Esophagus muscularis mucosa (tissue), 4 donors: ENCODE results near the gene PYROXD2. TPM values are rescaled to one million over a fixed set of nuclear protein-coding genes. Genes with fewer than 3 reads are reported as not detected.

Experiments
- DNase-seq: peaks from one replicate; pipeline ENCODE4 v3.0.0-alpha.2; 2017; ENCODE audit errors: extremely low spot score
- H3K27ac ChIP-seq, 4 donors: fragments of 200-600 bp; sonication (generic); replicated peaks in 1 of 4; 1 replicate in 3 of 4; 2 replicates in 1 of 4; pipeline ENCODE4 v1.5.1; 2016 to 2019; ENCODE audit warnings: mild to moderate bottlenecking in 1 of 4
- H3K27me3 ChIP-seq, 4 donors: fragments of 200-600 bp; sonication (generic); one replicate each; pipeline versions ENCODE4 v1.5.1 to v1.6.0; 2016 to 2019
- H3K36me3 ChIP-seq, 4 donors: fragments of 200-600 bp; sonication (generic); one replicate each; pipeline ENCODE4 v1.5.1; 2016 to 2019
- H3K4me1 ChIP-seq, 4 donors: fragments of 200-600 bp; sonication (generic); one replicate each; pipeline ENCODE4 v1.5.1; 2016 to 2019
- H3K4me3 ChIP-seq, 4 donors: fragments of 200-600 bp; sonication (generic); 1 replicate in 2 of 4; 2 replicates in 2 of 4; pipeline ENCODE4 v1.5.1; 2016 to 2019; ENCODE audit warnings: mild to moderate bottlenecking in 4 of 4, moderate library complexity in 1 of 4
- H3K9me3 ChIP-seq, 4 donors: fragments of 200-600 bp; sonication (generic); 1 replicate in 3 of 4; 2 replicates in 1 of 4; pipeline ENCODE4 v1.5.1; 2016 to 2019
- EP300 ChIP-seq: sonication (generic); formaldehyde crosslinking; IDR thresholded peaks from one replicate; pipeline ENCODE4 v1.6.1; 2017; ENCODE audit warnings: antibody characterized with exemption
- POLR2A ChIP-seq: fragments of 450-650 bp; IDR thresholded peaks from one replicate; pipeline ENCODE4 v1.6.1; 2017; ENCODE audit warnings: antibody characterized with exemption, moderate library complexity, mild to moderate bottlenecking, low read depth
- POLR2AphosphoS5 ChIP-seq, 2 donors: sonication (generic); formaldehyde crosslinking; IDR thresholded peaks; one replicate each; pipeline ENCODE4 v1.6.1; 2017; ENCODE audit warnings: antibody characterized with exemption in 2 of 2
- WGBS: methylation state at CpG from one replicate; pipeline ENCODE4 v1.1.5; 2018; 5-methylcytosine and 5-hydroxymethylcytosine counted together
- intact Hi-C: fragments of 100-400 bp; cut with DNase I; formaldehyde crosslinking; loops from one replicate; pipeline ENCODE4 v1.15.1; 2023
- total RNA-seq, 4 donors: library from RNA; depleted of rRNA; stranded (reverse); fragments of >200 nt; gene quantifications; one replicate each; pipeline versions ENCODE4 v1.1.0 to v1.2.1, GENCODE V29; 2016
- TF ChIP-seq, protein P1 (sequence below), 3 experiments: fragments of 200-600 bp in 2 of 3; fragments of 450-650 bp in 1 of 3; sonication (generic) in 2 of 3; IDR thresholded peaks; one replicate each; pipeline ENCODE4 v1.5.1; 2017 to 2019; ENCODE audit warnings: antibody characterized with exemption in 3 of 3, mild to moderate bottlenecking in 2 of 3, moderate library complexity in 1 of 3

The PYROXD2 gene
- total RNA-seq, 4 donors from 2014 or later: 5.8 to 10.2 (median 6.6) TPM

DNA sequence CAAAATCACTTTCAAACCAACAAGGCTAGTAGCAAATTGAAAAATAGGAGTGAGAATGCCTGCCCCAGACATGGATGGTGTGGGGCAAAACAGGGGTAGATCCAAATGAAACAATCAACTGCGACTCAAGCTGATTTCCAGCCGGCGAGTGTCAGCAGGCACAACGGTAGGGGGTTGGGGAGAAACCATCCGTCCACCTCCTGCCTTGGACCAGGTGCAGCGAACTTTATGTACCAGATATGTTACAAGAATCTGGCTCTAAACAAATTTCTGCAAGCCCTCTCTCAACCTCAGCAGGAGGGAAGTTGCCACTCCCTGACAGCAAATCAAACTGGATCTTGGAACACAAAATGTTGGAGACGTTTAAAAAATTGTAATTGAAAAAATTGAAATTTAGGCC is 45.2 kb downstream of the PYROXD2 start:
- Histone ChIP-seq H3K4me3 (no peak overlapping the region), H3K9me3 (no peaks in the 10 kb centered on the region), H3K27me3 (no peaks in the 10 kb centered on the region), H3K27ac (no peak overlapping the region), H3K4me1 (peaks cover 0 to 11% (median 8%) of the 10 kb centered on the region in 4 donors), H3K36me3 (no peaks in the 10 kb centered on the region)
- intact Hi-C loops: no loop called here
- no peak for DNase-seq
- 89% methylated on average over 7 of the region's 7 CpGs for WGBS
- TF ChIP-seq EP300 (no peak), POLR2A (no peak), POLR2AphosphoS5 (IDR thresholded peaks at IDR 0.05) (no peak)
- TF ChIP-seq, protein P1, sequence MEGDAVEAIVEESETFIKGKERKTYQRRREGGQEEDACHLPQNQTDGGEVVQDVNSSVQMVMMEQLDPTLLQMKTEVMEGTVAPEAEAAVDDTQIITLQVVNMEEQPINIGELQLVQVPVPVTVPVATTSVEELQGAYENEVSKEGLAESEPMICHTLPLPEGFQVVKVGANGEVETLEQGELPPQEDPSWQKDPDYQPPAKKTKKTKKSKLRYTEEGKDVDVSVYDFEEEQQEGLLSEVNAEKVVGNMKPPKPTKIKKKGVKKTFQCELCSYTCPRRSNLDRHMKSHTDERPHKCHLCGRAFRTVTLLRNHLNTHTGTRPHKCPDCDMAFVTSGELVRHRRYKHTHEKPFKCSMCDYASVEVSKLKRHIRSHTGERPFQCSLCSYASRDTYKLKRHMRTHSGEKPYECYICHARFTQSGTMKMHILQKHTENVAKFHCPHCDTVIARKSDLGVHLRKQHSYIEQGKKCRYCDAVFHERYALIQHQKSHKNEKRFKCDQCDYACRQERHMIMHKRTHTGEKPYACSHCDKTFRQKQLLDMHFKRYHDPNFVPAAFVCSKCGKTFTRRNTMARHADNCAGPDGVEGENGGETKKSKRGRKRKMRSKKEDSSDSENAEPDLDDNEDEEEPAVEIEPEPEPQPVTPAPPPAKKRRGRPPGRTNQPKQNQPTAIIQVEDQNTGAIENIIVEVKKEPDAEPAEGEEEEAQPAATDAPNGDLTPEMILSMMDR (IDR thresholded peaks at IDR 0.05): no peak

DNA sequence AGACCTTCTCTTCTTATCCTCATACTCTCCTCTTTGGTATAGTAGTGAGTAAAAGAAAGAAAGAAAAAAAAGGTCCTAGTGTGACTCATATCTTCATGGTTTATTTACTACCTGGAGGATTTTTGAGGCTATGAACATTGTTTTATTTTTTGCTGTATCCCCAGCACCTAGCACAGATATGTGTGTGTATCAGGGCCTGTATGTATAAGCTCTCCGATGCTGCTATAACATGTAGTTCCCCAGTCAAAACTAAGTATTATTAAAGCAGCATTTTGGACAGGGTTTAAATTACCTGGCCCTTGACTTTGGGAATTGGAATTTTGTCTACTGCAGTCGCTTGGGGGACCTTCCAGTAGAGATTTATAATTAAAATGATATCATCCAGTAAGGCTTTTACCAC is 46.3 kb downstream of the PYROXD2 start:
- intact Hi-C loops: no loop called here
- H3K4me3 ChIP-seq: no peak overlapping the region
- TF ChIP-seq, protein P1 (IDR thresholded peaks at IDR 0.05): no peak
- TF ChIP-seq EP300: no peak
- no peak for TF ChIP-seq POLR2A
- H3K36me3 ChIP-seq: no peaks in the 10 kb centered on the region
- no peak overlapping the region for H3K27ac ChIP-seq
- no peaks in the 10 kb centered on the region for H3K9me3 ChIP-seq
- DNase-seq: no peak
- H3K27me3 ChIP-seq: no peaks in the 10 kb centered on the region
- no peaks in the 10 kb centered on the region for H3K4me1 ChIP-seq
- 98% methylated on average over 2 of the region's 2 CpGs for WGBS

- no peak for TF ChIP-seq POLR2AphosphoS5 (IDR thresholded peaks at IDR 0.05)
- TF ChIP-seq POLR2A: no peak
- TF ChIP-seq, protein P1 (IDR thresholded peaks at IDR 0.05): no peak
- TF ChIP-seq EP300: no peak
- Histone ChIP-seq H3K27me3 (no peaks in the 10 kb centered on the region), H3K36me3 (no peaks in the 10 kb centered on the region), H3K27ac (no peak overlapping the region), H3K4me1 (no peaks in the 10 kb centered on the region), H3K4me3 (no peak overlapping the region), H3K9me3 (no peaks in the 10 kb centered on the region)
- intact Hi-C loops: no loop called here
- WGBS: 91% methylated on average over 19 of the region's 19 CpGs
- no peak for DNase-seq
These were observed 47.2 kb downstream of the PYROXD2 start for GRCh38 chr10:98367604-98368451.

DNA sequence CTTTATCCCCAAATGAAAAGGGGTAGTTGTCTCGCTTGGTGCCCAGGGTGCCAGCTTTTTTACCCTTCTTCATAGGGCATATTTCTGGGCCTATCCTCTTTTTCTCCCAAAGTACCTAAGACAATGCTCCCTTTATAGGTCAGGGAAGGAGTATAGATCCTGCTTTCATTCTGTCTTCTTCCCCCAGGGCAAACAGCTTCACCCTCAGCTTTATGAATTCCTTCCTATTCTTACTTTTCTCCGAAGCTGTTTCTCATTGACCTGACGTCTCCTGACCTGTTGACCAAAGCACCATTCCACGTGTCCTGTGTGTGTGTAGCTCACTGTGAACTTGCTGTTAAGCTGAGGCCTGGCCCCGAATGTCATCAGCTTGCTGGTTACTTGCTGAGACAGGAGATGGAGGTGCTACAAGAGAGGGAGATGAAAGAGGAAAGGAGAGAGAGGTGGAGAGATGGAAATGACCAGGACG is 48.9 kb downstream of the PYROXD2 start:
- intact Hi-C loops: no loop called here
- no peak for DNase-seq
- no peak overlapping the region for H3K27ac ChIP-seq
- 86% methylated on average over 6 of the region's 6 CpGs for WGBS
- TF ChIP-seq POLR2AphosphoS5 (IDR thresholded peaks at IDR 0.05): no peak
- TF ChIP-seq, protein P1 (IDR thresholded peaks at IDR 0.05): no peak
- peaks cover 0 to 6% (median 0%) of the 10 kb centered on the region in 4 donors for H3K4me1 ChIP-seq
- no peaks in the 10 kb centered on the region for H3K9me3 ChIP-seq
- no peaks in the 10 kb centered on the region for H3K27me3 ChIP-seq
- H3K36me3 ChIP-seq: no peaks in the 10 kb centered on the region
- no peak overlapping the region for H3K4me3 ChIP-seq
